Measurements from ENCODE around the gene UBE2O.

UBE2O gene

DNA sequence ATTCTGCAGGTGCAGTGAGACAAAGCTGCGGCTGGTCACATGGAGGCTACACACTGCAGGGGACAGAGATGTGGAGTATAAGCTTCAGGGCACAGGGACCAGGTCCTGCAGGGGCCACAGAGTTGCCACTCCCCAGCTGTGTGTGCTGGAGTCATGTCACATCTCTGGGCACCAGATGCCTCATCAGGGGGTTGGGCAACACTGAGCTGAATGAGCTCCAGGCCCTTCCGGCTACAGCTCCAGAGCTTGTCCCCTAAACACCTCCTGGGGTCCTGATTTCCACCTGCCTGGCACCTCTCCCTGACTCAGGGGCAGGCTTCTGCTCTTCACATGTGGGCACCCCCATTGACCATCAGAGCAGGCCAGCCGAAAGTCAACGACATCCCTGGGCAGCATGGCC, 36.1 kb downstream of the UBE2O start:
- H3K36me3 ChIP-seq (ENCODE audit: control insufficient read depth, insufficient read depth, low read length), result no peaks in the 10 kb centered on the region
- peaks cover 25% of the 10 kb centered on the region for H3K4me1 ChIP-seq
- TF ChIP-seq CTCF (IDR thresholded peaks at IDR 0.05), result no peak
- no peak overlapping the region for H3K27ac ChIP-seq
- H3K4me3 ChIP-seq (ENCODE audit: low read depth, low read length), result no peak overlapping the region
- no peak overlapping the region for H3K4me2 ChIP-seq (ENCODE audit: low read length)
- peaks cover 45% of the 10 kb centered on the region for H3K79me2 ChIP-seq
- H3K27me3 ChIP-seq (ENCODE audit: control insufficient read depth, insufficient read depth, low read length), result no peaks in the 10 kb centered on the region
- no peak overlapping the region for H3K9ac ChIP-seq
- no peaks in the 10 kb centered on the region for H3K9me3 ChIP-seq (ENCODE audit: control insufficient read depth, low read length)
- no peak overlapping the region for H2AFZ ChIP-seq

- TF ChIP-seq CTCF (IDR thresholded peaks at IDR 0.05), result no peak
- H3K36me3 ChIP-seq (ENCODE audit: control insufficient read depth, insufficient read depth, low read length), result no peaks in the 10 kb centered on the region
- peaks cover 25% of the 10 kb centered on the region for H3K4me1 ChIP-seq
- no peaks in the 10 kb centered on the region for H3K9me3 ChIP-seq (ENCODE audit: control insufficient read depth, low read length)
- no peak overlapping the region for H3K4me2 ChIP-seq (ENCODE audit: low read length)
- H3K27me3 ChIP-seq (ENCODE audit: control insufficient read depth, insufficient read depth, low read length), result no peaks in the 10 kb centered on the region
- no peak overlapping the region for H2AFZ ChIP-seq
- no peak overlapping the region for H3K9ac ChIP-seq
- H3K79me2 ChIP-seq, result peaks cover 47% of the 10 kb centered on the region
- no peak overlapping the region for H3K27ac ChIP-seq
- H3K4me3 ChIP-seq (ENCODE audit: low read depth, low read length), result no peak overlapping the region
Observed at GRCh38 chr17:76416457-76416856, 36.5 kb downstream of the UBE2O start.

- no peak overlapping the region for H2AFZ ChIP-seq
- H3K27ac ChIP-seq, result no peak overlapping the region
- peaks cover 47% of the 10 kb centered on the region for H3K79me2 ChIP-seq
- TF ChIP-seq CTCF (IDR thresholded peaks at IDR 0.05), result no peak
- H3K9ac ChIP-seq, result no peak overlapping the region
- H3K9me3 ChIP-seq (ENCODE audit: control insufficient read depth, low read length), result no peaks in the 10 kb centered on the region
- H3K4me3 ChIP-seq (ENCODE audit: low read depth, low read length), result no peak overlapping the region
- H3K36me3 ChIP-seq (ENCODE audit: control insufficient read depth, insufficient read depth, low read length), result no peaks in the 10 kb centered on the region
- peaks cover 21% of the 10 kb centered on the region for H3K4me1 ChIP-seq
- no peaks in the 10 kb centered on the region for H3K27me3 ChIP-seq (ENCODE audit: control insufficient read depth, insufficient read depth, low read length)
- no peak overlapping the region for H3K4me2 ChIP-seq (ENCODE audit: low read length)
Observed at GRCh38 chr17:76415786-76416185, 37.2 kb downstream of the UBE2O start.

- no peaks in the 10 kb centered on the region for H3K9me3 ChIP-seq (ENCODE audit: control insufficient read depth, low read length)
- H3K4me2 ChIP-seq (ENCODE audit: low read length), result no peak overlapping the region
- no peak overlapping the region for H2AFZ ChIP-seq
- H3K27ac ChIP-seq, result no peak overlapping the region
- H3K9ac ChIP-seq, result no peak overlapping the region
- peaks cover 45% of the 10 kb centered on the region for H3K79me2 ChIP-seq
- no peak for TF ChIP-seq CTCF (IDR thresholded peaks at IDR 0.05)
- H3K36me3 ChIP-seq (ENCODE audit: control insufficient read depth, insufficient read depth, low read length), result no peaks in the 10 kb centered on the region
- peaks cover 10% of the 10 kb centered on the region for H3K4me1 ChIP-seq
- no peaks in the 10 kb centered on the region for H3K27me3 ChIP-seq (ENCODE audit: control insufficient read depth, insufficient read depth, low read length)
- no peak overlapping the region for H3K4me3 ChIP-seq (ENCODE audit: low read depth, low read length)
Observed at GRCh38 chr17:76414334-76415295, 38.3 kb downstream of the UBE2O start.
